IMR-90 (cell line): ENCODE data around the gene ZEB2. TPM values are rescaled to one million over a fixed set of nuclear protein-coding genes. Genes with fewer than 3 reads are reported as not detected.

Source experiments
- ATAC-seq: fragments of 200-7000 bp; cut with Tn5 transposase; 2 replicates; pipeline ENCODE4 v1.9.1; 2020; ENCODE audit warnings: low read depth, mild to moderate bottlenecking, moderate library complexity
- BruUV-seq: library from RNA; stranded (reverse); fragments of 400-500 nt; replicated peaks from 2 replicates; lab custom pipeline; 2021; lab: Mats Ljungman, UMichigan
- CTCF ChIA-PET: fragments of 300-600 bp; formaldehyde crosslinking; extraction: SDS; loops from one replicate; lab custom pipeline; 2021; ENCODE audit warnings: antibody characterized with exemption; lab: Yijun Ruan, JAX
- POLR2A ChIA-PET: fragments of 300-600 bp; sonication (Branson Sonifier 250); formaldehyde crosslinking; loops from one replicate; lab custom pipeline; 2022; ENCODE audit warnings: antibody characterized with exemption; ENCODE audit not compliant: unreplicated experiment; lab: Charles Lee
- DNase-seq: peaks from one replicate; pipeline ENCODE4 v3.0.0; 2013
- H2AFZ ChIP-seq: replicated peaks from 2 replicates; pipeline ENCODE3; 2013; ENCODE audit warnings: low read length, mild to moderate bottlenecking; ENCODE audit not compliant: poor library complexity
- H2AK5ac ChIP-seq: 2 replicates; pipeline ENCODE4 v1.6.1; 2013; ENCODE audit warnings: low read depth, low read length, inconsistent platforms
- H2AK9ac ChIP-seq: replicated peaks from 2 replicates; pipeline ENCODE3; 2013; ENCODE audit warnings: mild to moderate bottlenecking, low read depth, low read length, moderate library complexity; ENCODE audit not compliant: poor library complexity
- H2BK120ac ChIP-seq: 2 replicates; pipeline ENCODE4 v1.6.1; 2013; ENCODE audit warnings: low read depth, low read length, inconsistent platforms
- H2BK15ac ChIP-seq: 3 replicates; pipeline ENCODE4 v1.6.1; 2013; ENCODE audit warnings: low read depth, low read length, inconsistent platforms
- H2BK20ac ChIP-seq: 2 replicates; pipeline ENCODE4 v1.6.1; 2013; ENCODE audit warnings: low read depth, mild to moderate bottlenecking, inconsistent platforms, low read length, moderate library complexity
- H2BK5ac ChIP-seq: 2 replicates; pipeline ENCODE4 v1.6.1; 2013; ENCODE audit warnings: mild to moderate bottlenecking, low read depth, low read length, inconsistent platforms; ENCODE audit not compliant: poor library complexity, severe bottlenecking
- H3K14ac ChIP-seq: replicated peaks from 2 replicates; pipeline ENCODE4 v1.6.1; 2013; ENCODE audit warnings: low read depth, low read length, inconsistent platforms
- H3K18ac ChIP-seq: 2 replicates; pipeline ENCODE4 v1.6.1; 2013; ENCODE audit warnings: low read depth, low read length, control low read depth
- H3K23ac ChIP-seq: 2 replicates; pipeline ENCODE4 v1.6.1; 2013; ENCODE audit warnings: low read depth, low read length, inconsistent platforms
- H3K27ac ChIP-seq: 2 replicates; pipeline ENCODE4 v1.5.1; 2013; ENCODE audit warnings: mild to moderate bottlenecking, control low read depth, low read length; ENCODE audit not compliant: insufficient read depth
- H3K27me3 ChIP-seq: 2 replicates; pipeline ENCODE4 v1.6.1; 2013; ENCODE audit warnings: low read length; ENCODE audit not compliant: control insufficient read depth, insufficient read depth
- H3K36me3 ChIP-seq: 2 replicates; pipeline ENCODE4 v1.6.1; 2013; ENCODE audit warnings: low read length, mixed read lengths; ENCODE audit not compliant: control insufficient read depth, insufficient read depth
- H3K4ac ChIP-seq: 2 replicates; pipeline ENCODE4 v1.6.1; 2013; ENCODE audit warnings: low read depth, low read length, inconsistent platforms
- H3K4me1 ChIP-seq: 2 replicates; pipeline ENCODE4 v1.6.1; 2013; ENCODE audit warnings: low read length, mixed read lengths; ENCODE audit not compliant: control insufficient read depth, insufficient read depth
- H3K4me2 ChIP-seq: 2 replicates; pipeline ENCODE4 v1.6.1; 2013; ENCODE audit warnings: low read depth, mild to moderate bottlenecking, control low read depth, low read length, moderate library complexity
- H3K4me3 ChIP-seq: 2 replicates; pipeline ENCODE4 v1.5.1; 2013; ENCODE audit warnings: low read depth, mild to moderate bottlenecking, control low read depth, low read length, moderate library complexity; ENCODE audit not compliant: insufficient read depth
- H3K56ac ChIP-seq: 2 replicates; pipeline ENCODE4 v1.6.1; 2013; ENCODE audit warnings: low read length, inconsistent platforms; ENCODE audit not compliant: insufficient read depth; ENCODE audit errors: extremely low read depth
- H3K79me1 ChIP-seq, 2 experiments: 2 replicates each; pipeline ENCODE4 v1.6.1; 2013; ENCODE audit warnings: low read length in 2 of 2, inconsistent platforms in 1 of 2, low read depth in 1 of 2
- H3K9ac ChIP-seq: 2 replicates; pipeline ENCODE4 v1.6.1; 2013; ENCODE audit warnings: low read depth, low read length, control low read depth
- H3K9me1 ChIP-seq: 2 replicates; pipeline ENCODE4 v1.6.1; 2013; ENCODE audit warnings: low read length, inconsistent platforms; ENCODE audit not compliant: insufficient read depth
- H3K9me3 ChIP-seq: 2 replicates; pipeline ENCODE4 v1.6.1; 2013; ENCODE audit warnings: low read length; ENCODE audit not compliant: control insufficient read depth, insufficient read depth
- H4K20me1 ChIP-seq: 2 replicates; pipeline ENCODE4 v1.6.1; 2013; ENCODE audit warnings: low read length, inconsistent platforms; ENCODE audit not compliant: insufficient read depth
- H4K5ac ChIP-seq: 2 replicates; pipeline ENCODE4 v1.6.1; 2013; ENCODE audit warnings: mild to moderate bottlenecking, low read depth, low read length, control low read depth
- H4K8ac ChIP-seq, 2 experiments: 2 replicates each; pipeline ENCODE4 v1.6.1; 2013; ENCODE audit warnings: low read depth in 2 of 2, low read length in 2 of 2, control low read depth in 1 of 2, inconsistent platforms in 1 of 2
- H4K91ac ChIP-seq: 2 replicates; pipeline ENCODE4 v1.6.1; 2013; ENCODE audit warnings: low read depth, low read length, inconsistent platforms; ENCODE audit not compliant: insufficient read depth
- ELK1 ChIP-seq: fragments of 150-350 bp; IDR thresholded peaks from 2 replicates; pipeline ENCODE4 v1.6.1; 2016; ENCODE audit warnings: low read depth, mild to moderate bottlenecking, low read length, moderate library complexity, borderline replicate concordance
- FOS ChIP-seq: fragments of 150-350 bp; IDR thresholded peaks from 2 replicates; pipeline ENCODE4 v1.6.1; 2016; ENCODE audit warnings: low read depth, low read length
- WGBS, 2 experiments: methylation state at CpG; one replicate each; pipeline versions ENCODE4 v1.1.5 to v1.1.7; 2013; ENCODE audit warnings: missing lambda C conversion rate in 2 of 2; ENCODE audit not compliant: insufficient read length in 1 of 2; ENCODE audit errors: extremely low coverage in 2 of 2; 5-methylcytosine and 5-hydroxymethylcytosine counted together
- dilution Hi-C: fragments of 300-500 bp; cut with HindIII; formaldehyde crosslinking; loops from one replicate; pipeline ENCODE4 v1.14.3; 2018; ENCODE audit warnings: low sequenced_read_pairs; ENCODE audit not compliant: unreplicated experiment
- in situ Hi-C: fragments of 300-500 bp; cut with MboI; formaldehyde crosslinking; loops from 3 replicates; pipeline ENCODE4 v1.14.3; 2019; ENCODE audit warnings: low sequenced_read_pairs, inconsistent platforms, mixed read lengths
- intact Hi-C: fragments of 100-400 bp; cut with micrococcal nuclease; formaldehyde crosslinking; loops from 2 replicates; pipeline ENCODE4 v1.10.0; 2022
- polyA plus RNA-seq, 3 experiments: library from polyadenylated mRNA; depleted of rRNA; stranded (reverse); fragments of >200 nt; gene quantifications; 2 replicates each; pipeline ENCODE4 v1.2.3, GENCODE V29; 2012; ENCODE audit warnings: low replicate concordance in 1 of 3
- total RNA-seq: library from RNA; depleted of rRNA; stranded (reverse); fragments of >200 nt; gene quantifications from 2 replicates; pipeline ENCODE4 v1.2.3, GENCODE V29; 2012

Gene ZEB2
- total and polyA plus RNA-seq, 2 of the 4 experiments (the other 2 are of a cell fraction) = 22.4 to 50.9 TPM

DNA sequence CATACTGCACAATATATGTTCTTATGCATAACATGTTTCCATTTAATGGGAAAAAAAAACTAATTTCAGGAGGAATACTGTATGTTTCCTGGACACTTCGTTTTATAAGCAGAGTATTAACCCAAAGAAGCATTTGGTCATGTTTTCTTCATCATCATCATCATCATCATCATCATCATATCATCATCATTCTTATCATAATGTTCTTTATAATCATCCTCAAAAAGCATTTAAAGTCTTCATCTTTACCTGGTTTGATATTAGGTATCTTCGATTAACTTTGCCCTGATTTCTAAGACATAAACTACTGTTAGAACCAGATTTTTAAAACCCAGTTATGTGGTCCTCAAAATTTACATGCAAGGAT is 47.9 kb downstream of the ZEB2 start:
- H3K27me3 ChIP-seq = no peaks in the 10 kb centered on the region
- H2BK15ac ChIP-seq = no peak overlapping the region
- no peak overlapping the region for H3K18ac ChIP-seq
- H3K4me2 ChIP-seq = no peak overlapping the region
- no peak overlapping the region for H3K27ac ChIP-seq
- no peak overlapping the region for H3K56ac ChIP-seq
- no peak overlapping the region for H2BK120ac ChIP-seq
- H4K91ac ChIP-seq = no peak overlapping the region
- no peak overlapping the region for H2AFZ ChIP-seq
- intact Hi-C loops = no loop called here
- peaks cover 10% of the 10 kb centered on the region for H3K36me3 ChIP-seq
- no peak overlapping the region for H4K5ac ChIP-seq
- H3K9me3 ChIP-seq = no peaks in the 10 kb centered on the region
- no peak overlapping the region for H2BK5ac ChIP-seq
- no peak overlapping the region for H3K4me3 ChIP-seq
- no TSS peak for BruUV-seq
- ChIA-PET POLR2A (no interaction called here), CTCF (no interaction called here)
- DNase-seq (no peak), ATAC-seq (no peak)
- no peak overlapping the region for H4K8ac ChIP-seq
- peaks cover 34 to 66% of the 10 kb centered on the region in 2 experiments for H3K79me1 ChIP-seq
- peaks cover 23% of the 10 kb centered on the region; the same call in 1 of the 2 replicates for H4K20me1 ChIP-seq
- in situ Hi-C loops = no loop called here
- H3K4ac ChIP-seq = no peak overlapping the region
- dilution Hi-C loops = no loop called here
- TF ChIP-seq ELK1 (no peak), FOS (no peak)
- no peak overlapping the region for H2AK9ac ChIP-seq
- no peak overlapping the region for H3K14ac ChIP-seq
- H2AK5ac ChIP-seq = no peak overlapping the region
- H2BK20ac ChIP-seq = no peak overlapping the region
- WGBS, 2 experiments = no CpG with 5 or more reads among the region's 2 CpGs
- H3K9me1 ChIP-seq = peaks cover 4% of the 10 kb centered on the region
- H3K4me1 ChIP-seq = peaks cover 6% of the 10 kb centered on the region
- no peak overlapping the region for H3K9ac ChIP-seq
- no peak overlapping the region for H3K23ac ChIP-seq
